VCaP (cell line): ENCODE results near the gene ZNF451.

Source experiments
- H3K27ac ChIP-seq: fragments of 450-650 bp; 2 replicates; pipeline ENCODE4 v1.5.1; 2017
- TF ChIP-seq, protein P1 (sequence below): fragments of 450-650 bp; conservative IDR thresholded peaks from 2 replicates; pipeline ENCODE4 v1.5.1; 2017; ENCODE audit warnings: mild to moderate bottlenecking, moderate library complexity

ZNF451 gene

DNA sequence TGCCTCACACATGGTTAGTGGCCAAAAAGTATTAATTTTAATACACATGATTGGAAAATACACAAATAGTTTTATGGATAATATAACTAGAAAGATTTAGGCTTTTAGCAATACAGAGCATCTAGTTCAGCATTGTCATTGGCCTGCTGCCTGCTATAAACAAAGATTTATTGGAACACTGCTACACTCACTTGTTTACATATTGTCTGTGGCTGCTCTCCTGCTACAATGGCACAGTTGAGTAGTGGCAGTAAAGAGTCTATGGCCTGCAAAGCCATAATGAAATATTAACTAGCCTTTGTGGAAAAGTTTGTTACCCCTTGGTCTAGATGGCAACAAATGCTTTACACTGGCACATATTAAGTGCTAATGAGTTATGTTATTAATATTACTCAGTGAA, 37.8 kb downstream of the ZNF451 start:
- TF ChIP-seq, protein P1, sequence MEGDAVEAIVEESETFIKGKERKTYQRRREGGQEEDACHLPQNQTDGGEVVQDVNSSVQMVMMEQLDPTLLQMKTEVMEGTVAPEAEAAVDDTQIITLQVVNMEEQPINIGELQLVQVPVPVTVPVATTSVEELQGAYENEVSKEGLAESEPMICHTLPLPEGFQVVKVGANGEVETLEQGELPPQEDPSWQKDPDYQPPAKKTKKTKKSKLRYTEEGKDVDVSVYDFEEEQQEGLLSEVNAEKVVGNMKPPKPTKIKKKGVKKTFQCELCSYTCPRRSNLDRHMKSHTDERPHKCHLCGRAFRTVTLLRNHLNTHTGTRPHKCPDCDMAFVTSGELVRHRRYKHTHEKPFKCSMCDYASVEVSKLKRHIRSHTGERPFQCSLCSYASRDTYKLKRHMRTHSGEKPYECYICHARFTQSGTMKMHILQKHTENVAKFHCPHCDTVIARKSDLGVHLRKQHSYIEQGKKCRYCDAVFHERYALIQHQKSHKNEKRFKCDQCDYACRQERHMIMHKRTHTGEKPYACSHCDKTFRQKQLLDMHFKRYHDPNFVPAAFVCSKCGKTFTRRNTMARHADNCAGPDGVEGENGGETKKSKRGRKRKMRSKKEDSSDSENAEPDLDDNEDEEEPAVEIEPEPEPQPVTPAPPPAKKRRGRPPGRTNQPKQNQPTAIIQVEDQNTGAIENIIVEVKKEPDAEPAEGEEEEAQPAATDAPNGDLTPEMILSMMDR, result no peak
- peak overlapping the region; percentile 65 for H3K27ac ChIP-seq

DNA sequence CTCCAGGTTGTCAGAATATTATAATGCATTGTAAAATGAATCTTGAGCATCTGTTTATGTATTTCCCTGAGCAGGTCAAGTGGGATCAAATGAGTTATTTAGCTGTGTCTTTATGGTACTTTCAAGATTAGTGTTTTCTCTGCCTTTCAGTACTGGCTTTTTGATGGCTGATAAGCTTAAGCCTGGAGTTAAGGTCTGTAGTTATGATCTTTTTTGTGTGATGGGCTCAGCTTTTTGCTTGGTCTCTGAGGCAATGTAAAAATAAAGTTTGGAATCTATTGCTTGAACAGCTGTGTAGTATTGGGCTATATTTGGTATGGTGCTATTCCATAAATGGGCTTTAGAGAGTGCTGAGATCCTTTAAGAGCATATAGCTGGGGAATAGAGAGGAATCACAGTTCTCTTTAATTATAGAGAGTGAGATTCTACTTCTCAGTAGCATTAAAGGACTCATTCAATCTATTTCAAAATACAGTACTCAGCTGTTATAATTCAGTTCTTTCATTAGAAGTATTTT, 40.7 kb downstream of the ZNF451 start:
- TF ChIP-seq, protein P1, result no peak

DNA sequence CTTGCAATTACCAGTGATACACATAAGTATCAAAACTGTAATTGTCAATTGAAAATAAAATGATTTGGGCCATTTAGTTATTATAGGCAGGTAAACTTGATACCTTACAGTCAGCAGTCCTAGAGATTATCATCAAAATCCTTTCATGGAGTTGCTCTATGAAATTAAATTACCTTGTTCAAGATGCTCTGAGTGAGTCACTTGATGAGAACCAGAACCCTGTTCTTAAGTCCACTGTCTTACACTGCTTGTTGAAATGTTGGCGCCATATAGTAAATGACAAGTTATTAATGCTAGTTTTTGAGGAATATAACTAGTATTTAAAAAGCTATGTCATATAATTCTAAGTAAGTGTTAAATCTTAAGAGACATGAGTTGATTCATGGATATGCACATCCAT, 45.0 kb downstream of the ZNF451 start:
- H3K27ac ChIP-seq, result no peak overlapping the region
- TF ChIP-seq, protein P1, result no peak

More for the DNA sequence above, 40.7 kb downstream of the ZNF451 start:
- no peak overlapping the region for H3K27ac ChIP-seq

DNA sequence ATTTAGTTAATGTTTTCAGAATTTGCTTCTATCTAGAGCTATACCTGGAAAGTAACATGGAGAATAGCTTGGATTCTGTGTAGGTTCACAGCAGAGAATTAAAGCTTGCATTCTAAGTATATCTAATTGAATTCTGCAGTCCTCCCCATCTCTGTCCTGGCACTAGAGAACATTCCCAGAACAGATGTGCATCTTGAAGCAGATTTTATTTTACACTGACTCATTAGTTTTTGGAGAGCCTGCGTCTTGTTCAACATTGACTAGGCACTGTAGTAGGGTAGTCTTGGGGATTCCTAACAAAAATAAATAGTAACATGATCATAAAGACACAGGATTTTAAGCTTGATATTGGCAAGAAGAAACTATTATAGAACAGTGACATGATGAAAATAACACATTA, 45.9 kb downstream of the ZNF451 start:
- TF ChIP-seq, protein P1, result no peak
- H3K27ac ChIP-seq, result no peak overlapping the region

DNA sequence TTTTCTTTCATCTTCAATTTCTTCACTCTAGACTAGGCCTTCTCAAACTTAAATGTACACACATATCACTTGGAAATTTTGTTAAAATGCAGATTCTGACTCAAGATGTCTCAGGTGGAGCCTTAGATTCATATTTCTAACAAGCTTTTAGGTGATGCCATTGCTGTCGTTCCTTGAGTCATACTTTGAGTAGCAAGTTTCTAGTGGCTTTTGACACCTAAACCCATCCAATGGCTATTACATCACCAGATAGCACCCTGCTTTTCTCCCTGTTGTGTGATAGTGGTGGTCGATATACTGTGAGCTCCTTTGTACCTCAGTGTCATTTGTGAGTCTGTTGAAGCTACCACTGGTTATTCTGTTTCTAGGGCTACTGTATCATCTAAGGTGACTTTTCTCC, 47.4 kb downstream of the ZNF451 start:
- H3K27ac ChIP-seq, result no peak overlapping the region
- TF ChIP-seq, protein P1, result no peak

DNA sequence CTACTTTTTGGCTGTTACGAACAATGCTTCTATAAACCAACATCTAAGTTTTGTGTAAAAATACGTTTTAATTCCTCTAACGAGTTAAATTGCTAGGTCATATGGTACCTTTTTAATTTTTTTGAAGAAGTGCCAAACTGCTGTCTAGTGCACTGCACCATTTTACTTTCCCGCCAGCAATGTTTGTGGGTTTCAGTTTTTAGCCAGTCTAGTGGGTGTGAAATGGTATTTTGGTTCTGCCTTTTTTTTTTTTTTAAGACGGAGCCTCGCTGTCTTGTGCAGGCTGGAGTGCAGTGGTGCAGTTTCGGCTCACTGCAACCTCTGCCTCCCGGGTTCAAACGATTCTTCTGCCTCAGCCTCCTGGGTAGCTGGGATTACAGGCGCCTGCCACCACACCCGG, 48.0 kb downstream of the ZNF451 start:
- H3K27ac ChIP-seq, result no peak overlapping the region
- TF ChIP-seq, protein P1, result no peak

DNA sequence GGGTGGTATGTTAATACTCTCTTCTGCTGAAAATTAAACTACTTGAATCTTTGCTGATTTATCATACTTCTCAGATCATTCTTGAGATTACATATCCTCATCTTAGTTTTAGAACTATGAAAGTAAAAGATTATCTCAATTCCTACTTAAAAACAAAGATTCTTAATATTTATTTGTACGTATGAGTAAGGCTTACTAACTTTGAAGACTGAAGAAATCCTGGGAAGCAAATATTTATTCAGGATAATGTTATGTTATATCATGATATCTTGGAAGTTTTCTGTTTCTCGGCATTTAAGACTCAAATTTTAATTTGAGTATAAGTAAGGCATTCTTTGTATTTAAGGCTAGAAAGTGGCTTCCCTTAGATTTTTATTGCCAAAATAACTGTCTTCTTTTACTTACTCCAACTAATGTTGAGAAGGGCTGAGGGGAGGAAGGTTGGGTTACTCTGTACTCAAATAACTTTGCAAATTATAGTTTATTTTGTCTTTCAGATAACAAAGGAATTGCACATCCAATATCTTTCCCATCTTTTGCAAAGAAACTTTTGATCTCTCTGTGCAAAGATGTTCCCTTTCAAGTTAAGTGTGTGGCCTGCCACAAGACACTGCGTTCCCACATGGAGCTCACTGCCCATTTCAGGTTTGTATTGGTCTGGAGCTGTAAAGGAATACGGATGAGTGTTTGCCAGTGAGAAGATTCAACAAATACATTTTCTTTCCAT, 51.6 kb downstream of the ZNF451 start:
- no peak overlapping the region for H3K27ac ChIP-seq
- TF ChIP-seq, protein P1, result no peak
